ENCODE results near the gene ZNF668.
"Not testable (repeated sequence)": the region's sequence is repeated elsewhere in the genome, so short reads cannot be mapped to it uniquely, and the experiment has no call there.

Gene ZNF668

DNA sequence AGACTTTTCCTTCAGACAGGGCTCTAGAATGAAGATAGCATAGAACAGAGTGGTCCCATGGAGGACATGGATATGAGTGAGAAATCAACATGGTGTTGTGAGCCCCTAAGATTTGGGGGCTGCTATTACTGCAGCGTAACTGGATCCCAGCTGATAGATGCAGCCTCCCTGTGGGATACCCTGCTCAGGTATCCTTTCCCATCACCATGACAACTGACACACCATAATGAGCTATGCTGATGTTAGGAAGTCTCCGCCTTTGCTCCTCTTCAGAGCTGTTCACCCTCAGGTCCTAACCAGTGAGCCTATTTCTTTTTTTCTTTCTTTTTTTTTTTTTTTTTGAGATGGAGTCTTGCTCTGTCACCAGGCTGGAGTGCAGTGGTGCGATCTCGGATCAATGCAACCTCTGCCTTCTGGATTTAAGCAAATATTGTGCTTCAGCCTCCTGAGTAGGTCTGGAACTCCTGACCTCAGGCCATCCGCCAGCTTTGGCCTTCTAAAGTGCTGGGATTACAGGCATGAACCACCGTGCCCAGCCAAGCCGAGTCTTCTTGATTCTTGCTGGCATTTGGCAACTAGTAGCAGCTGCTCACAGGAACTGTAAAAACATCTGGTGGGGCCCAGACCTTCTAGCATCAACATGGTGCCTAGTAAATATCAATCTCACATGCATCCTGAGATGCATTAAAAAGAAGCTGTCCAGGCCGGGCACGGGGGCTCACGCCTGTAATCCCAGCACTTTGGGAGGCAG lies 23.6 kb downstream of the ZNF668 start:
- DNase-seq, result no peak

DNA sequence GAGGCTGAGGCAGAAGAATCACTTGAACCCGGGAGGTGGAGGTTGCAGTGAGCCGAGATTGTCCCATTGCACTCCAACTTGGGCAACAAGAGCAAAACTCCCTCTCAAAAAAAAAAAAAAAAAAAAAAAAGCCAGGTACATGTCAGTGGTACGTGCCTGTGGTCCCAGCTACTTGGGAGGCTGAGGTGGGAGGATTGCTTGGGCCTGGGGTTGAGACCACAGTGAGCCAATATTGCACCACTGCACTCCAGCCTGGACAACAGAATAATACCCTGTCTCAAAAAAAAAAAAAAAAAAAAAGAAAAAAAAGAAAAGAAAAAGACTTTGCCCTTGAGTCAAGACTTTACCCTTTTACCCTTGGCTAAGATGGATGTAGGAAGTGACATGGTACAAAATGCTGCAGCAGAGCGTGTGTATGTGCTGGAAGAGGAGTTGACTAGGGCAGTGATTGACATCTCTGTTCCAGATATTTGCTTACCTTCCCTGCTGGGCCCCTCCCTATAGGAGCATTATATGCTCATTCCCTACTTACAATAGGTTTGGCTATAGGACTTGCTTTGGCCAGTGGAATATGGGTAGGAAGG lies 30.1 kb downstream of the ZNF668 start:
- no peak for DNase-seq

DNA sequence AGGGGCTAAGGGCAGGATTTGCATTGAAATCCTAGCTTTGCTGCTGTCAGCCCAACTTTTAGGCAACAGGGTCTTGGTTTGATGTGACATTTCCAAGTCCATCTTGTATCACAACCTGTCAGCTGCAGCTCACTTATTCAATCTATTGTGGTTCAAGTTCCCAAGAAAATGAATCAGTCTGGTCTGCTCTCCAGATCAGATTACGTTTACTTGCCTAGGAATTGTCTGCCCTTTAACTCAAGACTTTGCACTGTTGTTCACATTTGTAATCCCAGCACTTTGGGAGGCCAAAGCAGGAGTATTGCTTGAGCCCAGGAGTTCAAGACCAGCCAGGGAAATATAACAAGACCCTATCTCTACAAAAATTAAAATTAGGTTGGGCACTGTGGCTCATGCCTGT lies 30.7 kb downstream of the ZNF668 start:
- DNase-seq, result no peak

DNA sequence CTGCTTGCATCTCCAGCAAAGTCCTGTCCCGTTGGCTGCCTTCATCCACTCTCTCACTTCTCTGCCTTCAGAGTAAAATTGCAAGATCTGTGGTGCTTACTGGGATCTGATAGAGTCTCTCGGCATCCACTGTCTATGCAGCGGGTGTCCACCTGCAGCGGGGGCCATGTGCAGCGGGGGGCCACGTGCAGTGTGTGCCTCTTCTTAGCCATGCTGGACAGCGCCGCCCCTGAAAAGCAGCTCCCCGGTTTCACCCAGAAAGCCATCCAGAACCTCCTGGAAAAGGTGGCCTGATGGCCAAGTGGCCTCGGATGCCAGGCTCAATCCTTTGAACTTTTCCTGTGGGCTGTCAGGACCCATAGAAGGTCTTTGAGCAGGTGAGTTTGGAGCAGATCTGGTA lies 31.2 kb downstream of the ZNF668 start:
- no peak for DNase-seq

DNA sequence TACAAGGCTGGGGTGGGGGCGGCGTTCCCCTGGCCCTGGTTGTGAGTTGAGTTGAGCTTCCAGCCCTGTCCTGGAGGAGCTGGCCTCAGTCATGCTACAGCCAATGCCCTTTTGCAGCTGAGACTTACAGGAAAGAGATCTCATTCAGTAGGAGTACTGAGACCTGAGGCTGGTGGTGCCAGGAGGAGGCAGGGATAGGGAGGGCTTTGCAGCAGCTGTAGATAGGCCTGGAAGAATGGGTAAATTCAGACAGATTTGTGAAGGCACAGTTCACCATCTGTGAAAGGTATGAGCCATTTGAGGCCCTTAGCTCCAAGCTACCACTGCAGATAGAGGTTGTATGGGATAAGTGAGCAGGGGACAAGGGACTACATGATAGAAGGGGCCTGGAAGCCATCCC lies 35.0 kb downstream of the ZNF668 start:
- DNase-seq, result no peak

DNA sequence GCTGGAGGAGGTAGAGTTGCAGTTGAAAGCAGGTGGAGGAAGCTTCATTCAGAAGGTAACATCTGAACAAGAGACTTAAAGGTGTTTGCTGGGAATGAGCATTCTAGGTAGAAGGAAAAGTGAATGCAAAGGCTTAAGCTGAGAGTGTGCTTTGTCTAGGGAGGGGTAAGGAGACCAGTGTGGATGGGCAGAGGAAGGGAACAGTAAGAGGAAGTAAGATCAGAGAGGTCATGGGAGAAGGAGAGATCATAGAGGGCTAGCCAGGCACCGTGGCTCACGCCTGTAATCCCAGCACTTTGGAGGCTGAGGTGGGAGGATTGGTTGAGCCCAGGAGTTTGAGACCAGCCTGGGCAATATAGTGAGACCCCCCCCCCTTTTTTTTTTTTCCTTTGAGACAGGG lies 37.3 kb downstream of the ZNF668 start:
- DNase-seq, result no peak

DNA sequence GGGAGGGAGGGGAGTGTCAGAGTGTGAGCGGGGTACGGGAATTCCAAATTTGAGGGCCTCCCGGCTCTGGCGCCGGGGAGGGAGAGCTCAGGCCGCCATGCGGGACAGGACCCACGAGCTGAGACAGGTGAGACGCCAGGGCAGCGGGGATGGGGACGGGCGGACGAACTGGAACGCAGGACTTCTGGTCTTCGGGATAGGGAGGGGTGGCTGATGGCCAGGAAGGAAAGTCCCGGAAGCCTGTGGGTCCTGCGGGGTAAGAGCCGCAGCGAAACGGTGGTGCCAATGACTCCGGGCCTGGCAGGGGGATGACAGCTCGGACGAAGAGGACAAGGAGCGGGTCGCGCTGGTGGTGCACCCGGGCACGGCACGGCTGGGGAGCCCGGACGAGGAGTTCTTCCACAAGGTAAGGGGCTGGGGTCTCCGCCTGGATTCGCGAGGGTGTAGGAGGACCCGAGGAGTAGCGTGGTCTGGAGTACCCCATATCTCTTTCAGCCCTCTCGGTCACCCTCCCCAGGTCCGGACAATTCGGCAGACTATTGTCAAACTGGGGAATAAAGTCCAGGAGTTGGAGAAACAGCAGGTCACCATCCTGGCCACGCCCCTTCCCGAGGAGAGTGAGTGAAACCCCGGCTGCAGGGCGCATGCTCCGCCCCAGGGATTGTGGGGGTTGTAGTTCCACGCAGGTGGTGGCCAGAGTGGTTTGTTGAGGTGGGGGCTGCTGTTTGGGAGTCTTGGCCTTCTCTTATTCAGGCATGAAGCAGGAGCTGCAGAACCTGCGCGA lies 40.1 kb downstream of the ZNF668 start:
- peak; percentile 73 for DNase-seq

DNA sequence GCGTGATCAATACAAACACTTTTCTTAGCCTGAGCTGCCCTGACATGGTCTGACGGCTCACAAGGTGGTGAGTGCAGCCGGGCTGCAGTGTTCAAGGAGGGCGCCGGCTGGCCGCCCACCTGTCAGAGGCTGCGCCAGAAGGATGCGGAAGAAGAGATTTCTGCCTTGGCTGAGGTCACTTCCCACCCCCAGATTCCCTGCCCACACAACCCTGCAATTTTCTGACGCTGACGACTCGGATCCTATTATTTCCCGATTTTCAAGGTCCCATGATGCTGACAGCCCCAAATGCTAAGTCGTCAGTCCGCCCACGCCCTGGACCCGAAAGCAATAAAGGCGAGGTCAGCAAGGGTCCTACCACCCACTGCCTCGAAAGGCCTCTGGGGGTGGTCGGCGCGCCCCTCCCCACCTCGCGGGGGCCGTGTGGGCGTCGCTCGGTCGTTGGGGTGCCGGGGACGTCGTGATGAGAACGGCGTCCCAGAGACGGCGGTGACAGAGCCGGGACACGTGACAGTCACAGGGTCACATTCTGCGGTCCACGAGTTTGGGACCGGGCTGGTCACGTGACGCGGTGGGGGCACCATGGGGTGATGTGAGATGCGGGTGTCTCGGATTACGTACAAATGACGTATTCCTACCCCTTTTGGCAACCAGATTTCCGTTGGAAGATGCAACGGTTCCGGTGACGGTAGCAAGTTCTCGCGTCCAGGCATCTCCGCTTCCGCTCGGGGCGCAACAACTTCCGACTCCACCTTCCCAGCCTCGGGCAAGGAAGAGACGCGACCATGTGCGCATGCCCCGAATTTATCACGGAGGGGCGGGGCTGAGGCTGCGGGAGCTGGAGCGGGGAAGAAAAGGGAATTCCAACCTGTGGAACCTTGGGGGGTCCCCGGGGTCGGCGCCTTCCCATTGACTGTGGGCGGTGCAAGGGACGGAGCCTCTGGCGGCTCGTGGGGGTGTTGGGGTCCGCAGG lies 41.0 kb downstream of the ZNF668 start, which contains the start of gene STX4:
STX4 (plus strand) TSS at position 823 of the 973 bp plus-strand sequence. CDS start 248 bp downstream, outside the sequence.
- peak; percentile 99 for DNase-seq

DNA sequence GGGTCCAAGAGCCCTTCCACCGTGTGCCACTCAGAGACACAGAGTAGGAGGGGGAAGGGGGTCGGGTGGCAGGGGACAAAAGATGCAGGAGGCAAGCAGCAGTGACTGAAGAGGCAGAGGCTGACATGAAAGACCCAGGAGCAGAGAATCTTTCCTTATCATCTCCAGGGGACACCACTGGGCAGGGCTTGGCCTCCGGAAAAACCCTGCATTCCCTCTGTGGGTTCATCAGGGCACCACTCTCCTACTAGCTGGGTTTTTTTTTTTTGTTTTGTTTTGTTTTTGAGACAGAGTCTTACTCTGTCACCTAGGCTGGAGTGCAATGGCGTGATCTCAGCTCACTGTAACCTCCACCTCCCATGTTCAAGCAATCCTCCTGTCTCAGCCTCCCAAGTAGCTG lies 42.8 kb downstream of the ZNF668 start:
- no peak for DNase-seq

DNA sequence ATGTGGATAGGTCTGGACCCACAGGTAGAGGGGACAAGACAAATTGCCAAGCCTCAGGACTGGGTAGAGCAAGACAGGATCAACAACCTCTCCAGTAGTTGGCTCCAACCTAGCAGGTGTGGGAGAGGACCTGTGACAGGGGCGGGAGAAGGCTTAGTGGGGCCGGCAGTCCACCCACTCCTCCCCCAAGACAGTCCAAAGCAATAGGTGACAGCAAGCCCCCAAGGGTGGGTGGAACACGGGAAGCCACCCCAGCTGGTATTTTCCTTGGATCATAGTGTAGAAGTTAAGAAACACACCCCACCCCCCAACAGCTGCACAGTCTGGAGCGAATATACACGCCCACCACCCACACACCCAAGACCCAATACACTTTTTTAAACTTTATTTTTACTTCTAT lies 44.8 kb downstream of the ZNF668 start:
- DNase-seq, result no peak

DNA sequence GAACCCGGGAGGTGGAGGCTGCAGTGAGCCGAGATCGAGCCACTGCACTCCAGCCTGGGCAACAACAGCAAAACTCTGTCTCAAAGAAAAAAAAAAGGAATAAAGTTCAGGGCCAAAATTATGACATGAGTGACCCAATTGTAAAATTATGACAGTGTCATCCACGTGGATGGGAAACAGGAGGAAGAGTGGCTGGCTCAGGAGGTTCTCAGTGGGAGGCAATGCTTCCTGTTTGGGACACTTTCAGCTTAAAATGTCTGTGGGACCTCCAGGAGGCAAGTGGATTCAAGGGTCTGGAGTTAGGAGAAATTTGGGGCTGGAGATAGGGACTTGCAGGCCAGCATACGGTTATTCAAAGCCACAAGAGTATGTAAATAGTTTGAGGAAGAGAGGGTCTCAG lies 48.7 kb downstream of the ZNF668 start:
- DNase-seq, result no peak

DNA sequence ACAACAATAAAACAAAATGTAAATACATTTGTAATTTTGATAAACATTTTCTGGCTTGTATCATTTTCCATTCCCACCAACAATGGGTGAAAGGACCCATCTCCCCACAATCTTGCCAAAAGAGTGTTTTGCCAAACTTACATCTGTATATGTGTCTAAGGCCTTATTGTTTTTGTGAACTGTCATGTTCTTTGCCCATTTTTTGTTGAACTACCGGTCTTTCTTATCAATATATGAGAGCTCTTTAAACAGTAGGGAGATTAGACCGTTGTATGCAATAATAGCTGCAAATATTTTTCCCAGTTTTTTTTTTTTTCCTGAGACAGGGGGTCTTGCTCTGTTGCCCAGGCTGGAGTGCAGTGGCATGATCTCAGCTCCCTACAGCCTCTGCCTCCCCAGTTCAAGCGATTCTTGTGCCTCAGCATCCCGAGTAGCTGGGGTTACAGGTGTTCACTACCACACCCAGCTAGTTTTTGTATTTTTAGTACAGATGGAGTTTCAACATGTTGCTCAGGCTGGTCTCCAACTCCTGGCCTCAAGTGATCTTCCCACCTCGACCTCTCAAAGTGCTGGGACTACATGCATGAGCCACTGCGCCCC lies 50.3 kb downstream of the ZNF668 start:
- no peak for DNase-seq

DNA sequence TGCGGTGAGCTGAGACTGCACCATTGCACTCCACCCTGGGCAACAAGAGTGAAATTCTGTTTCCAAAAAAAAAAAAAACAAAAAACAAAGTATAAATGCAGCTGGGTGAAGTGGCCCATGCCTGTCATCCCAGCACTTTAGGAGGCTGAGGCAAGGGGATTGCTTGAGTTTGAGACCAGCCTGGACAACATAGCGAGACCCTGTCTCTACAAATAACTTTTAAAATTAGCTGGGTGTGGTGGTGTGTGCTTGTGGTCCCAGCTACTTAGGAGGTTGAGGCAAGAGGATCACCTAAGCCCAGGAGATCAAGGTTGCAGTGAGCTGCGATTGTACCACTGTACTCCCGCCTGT lies 50.8 kb downstream of the ZNF668 start:
- DNase-seq, result no peak

DNA sequence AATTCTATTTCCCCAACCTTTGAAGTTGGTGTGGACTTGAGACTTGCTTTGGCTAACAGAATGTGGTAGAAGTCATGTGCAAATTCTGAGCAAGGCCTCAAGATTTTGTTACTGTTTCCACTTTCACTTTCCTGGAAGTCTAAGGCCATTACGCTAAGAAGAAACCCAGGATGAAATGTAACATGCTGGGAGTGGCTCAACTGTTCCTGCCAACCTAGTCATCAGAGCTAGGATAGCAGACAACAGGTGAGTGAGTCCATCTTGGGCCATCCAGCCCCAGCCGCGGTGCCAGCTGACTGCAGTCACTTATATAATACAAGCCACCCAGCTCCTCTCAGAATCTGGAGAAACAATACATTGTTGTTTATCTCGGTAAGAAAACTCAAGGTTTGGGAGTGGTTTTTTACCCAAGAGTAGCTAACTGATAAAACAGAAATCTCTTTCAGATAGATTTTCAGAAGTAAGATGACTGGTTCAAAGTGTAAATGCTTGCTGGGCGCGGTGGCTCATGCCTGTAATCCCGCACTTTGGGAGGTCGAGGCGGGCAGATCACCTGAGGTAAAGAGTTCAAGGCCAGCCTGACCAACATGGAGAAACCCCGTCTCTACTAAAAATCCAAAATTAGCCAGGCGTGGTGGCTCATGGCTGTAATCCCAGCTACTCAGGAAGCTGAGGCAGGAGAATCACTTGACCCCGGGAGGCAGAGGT lies 51.3 kb downstream of the ZNF668 start:
- DNase-seq, result no peak

DNA sequence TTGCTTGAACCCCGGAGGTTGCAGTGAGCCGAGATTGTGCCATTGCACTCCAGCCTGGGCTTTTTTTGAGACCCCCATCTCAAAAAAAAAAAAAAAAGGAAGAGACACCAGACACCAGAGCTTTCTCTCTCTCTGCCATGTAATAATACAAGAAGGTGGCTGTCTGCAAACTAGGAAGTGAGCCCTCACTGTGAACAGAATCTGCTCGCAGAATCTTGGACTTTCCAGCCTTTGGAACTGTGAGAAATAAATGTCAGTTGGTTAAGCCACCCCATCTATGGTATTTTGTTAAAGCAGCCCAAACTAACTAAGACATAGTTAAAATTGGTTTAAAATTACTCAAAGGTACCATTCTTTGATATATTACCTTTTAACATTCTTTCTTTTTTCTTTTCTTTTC lies 53.5 kb downstream of the ZNF668 start:
- no peak for DNase-seq

DNA sequence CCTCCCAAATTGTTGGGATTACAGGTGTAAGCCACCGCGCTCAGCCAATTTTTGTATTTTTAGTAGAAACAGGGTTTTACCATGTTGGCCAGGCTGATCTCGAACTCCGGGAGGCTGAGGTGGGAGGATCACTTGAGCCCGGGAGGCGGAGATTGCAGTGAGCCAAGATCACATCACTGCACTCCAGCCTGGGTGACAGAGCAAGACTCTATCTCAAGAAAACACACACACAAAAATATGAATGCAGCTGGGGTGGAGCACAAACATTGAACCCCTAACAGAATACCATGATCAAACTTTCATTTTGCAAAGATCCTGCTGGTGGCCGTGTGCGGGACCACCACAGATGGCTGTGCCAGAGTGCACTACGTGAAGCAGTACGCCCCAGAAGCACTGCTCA lies 56.3 kb downstream of the ZNF668 start:
- not testable (repeated sequence) for DNase-seq

DNA sequence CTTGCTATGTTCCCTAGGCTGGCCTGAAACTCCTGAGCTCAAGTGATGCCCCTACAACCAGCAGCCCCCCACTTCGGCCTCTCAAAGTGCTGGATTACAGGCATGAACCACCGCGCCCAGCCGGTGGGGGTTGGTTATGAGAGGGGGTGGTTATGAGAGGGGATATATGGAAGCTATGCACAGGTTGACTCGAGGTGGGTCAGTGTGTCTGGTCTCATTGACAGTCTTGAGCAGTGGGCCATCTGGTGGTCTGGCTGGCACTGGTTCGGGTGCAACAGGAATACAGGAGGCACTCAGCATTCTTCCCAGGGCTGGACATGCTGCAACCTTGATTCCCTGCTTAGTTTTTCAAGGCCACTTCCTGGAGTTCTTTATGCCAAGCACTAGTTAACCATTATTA lies 58.0 kb downstream of the ZNF668 start:
- no peak for DNase-seq

DNA sequence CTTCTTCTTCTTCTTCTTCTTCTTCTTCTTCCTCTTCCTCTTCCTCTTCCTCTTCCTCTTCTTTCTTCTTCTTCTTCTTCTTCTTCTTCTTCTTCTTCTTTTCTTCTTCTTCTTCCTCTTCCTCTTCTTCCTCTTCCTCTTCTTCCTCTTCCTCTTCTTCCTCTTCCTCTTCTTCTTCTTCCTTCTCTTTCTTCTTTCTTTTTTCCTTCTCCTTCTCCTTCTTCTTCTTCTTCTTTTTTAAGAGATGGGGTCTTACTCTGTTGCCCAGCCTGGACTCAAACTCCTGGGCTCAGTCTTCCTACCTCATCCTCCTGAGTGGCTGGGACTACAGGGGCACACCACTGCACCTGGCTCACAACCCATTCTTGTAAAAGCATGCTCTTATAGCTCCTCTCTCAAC lies 60.7 kb downstream of the ZNF668 start:
- not testable (repeated sequence) for DNase-seq

DNA sequence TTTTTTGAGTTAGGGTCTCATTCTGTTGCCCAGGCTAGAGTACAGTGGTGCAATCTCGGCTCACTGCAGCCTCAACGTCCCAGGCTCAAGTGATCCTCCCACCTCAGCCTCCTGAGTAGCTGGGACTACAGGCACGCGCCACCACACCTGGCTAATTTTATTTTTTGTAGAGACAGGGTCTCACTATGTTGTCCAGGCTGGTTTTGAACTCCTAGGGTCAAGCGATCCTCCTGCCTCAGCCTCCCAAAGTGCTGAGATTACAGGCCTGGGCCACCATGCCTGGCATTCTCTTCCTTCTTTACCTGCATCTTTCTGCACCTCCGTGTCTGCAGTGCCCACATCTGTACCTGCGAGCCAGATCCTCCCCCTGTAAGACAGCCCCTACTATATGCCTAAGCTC lies 62.2 kb downstream of the ZNF668 start:
- DNase-seq, result not testable (repeated sequence)
